ENCODE measurements around the gene DNMBP.
A peak's percentile ranks its signal among the peaks of the same experiment; 100 is the strongest.

DNMBP gene

DNA sequence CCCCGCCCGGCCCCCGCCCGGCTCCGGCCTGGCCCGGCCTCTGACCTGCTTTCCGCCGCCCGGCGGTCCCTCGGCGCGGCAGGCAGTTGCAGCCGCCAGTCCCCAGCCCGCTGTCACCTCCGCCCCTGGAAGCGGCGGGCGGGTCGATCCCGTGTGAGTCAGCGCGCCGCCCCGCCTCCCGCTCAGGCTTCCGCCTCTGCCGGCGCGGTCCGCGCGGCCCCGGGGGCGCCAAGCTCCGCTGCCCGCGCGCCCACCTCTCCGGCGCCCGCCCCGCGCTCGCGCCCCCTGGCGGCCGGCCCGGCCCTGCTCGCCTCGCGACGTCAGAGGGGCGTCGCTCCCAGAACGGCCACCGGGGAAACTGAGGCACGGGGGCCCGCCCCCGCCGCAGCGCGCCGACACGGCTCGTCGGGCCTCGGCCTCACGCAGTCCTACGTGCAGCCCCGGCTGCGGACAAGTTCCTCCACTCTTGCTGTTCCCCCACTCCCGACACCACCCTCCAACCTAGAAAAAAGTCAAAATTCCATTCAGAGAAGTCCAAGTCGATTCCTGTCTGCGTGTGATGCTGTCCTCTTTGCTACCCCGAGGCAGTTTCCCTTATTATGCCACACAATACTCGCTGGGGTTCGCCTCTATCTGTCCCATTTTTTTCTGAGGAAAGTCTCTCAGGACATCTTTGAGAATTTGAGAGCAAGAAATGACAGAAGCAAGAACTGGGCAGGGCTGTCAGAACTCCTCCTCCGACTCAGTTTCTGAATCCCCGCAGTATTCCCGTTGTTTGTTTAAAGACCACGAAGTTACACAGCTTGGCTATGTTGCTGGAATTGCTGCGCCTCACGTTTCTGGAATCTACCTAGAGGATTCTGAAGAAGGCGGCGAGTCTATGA, at the start of gene DNMBP:
DNMBP (minus strand) TSS at position 155 of the 884 bp plus-strand sequence. CDS start 37,823 bp downstream, outside the sequence.
- DNase-seq, result peak; percentile 31 to 79 (median 57)

GRCh38 chr10:100057948-100058347, 48.2 kb upstream of the DNMBP start:
- DNase-seq, result no peak

DNA sequence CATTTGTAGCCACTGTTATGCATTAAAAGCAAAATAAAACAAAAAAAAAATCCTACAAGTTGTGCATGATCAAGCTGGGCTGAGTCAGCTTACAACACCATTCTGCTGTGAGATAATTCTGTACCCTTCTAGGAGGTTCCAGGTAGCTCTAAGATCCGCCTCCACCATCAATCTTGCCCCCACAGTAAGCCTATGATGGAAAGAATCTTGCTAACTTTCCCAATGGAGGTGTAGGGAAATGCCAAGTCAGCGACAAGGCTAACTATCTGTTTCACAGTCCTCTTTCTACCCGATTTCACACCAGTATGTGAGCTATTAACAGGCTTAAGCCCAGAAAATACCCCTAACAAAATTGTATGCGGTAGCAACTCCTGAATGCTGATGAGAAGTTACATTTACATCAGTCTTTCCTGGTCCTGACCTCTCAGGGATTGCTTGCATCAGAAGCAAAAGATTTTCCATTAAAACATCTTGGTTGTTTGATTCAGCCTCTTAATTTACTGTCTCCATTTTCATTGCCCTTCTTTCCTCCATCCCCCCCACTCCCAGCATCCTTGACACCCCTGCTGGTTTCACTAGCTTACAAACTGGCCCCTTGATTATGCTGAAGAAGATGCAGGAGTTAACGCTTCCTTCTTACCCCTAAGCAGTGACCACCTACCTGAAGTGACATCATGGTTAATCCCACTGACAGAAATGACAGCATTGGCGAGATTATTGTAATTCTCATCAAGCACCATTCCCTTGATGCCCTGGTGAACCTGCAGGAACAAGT, 44.1 kb upstream of the DNMBP start:
- no peak for DNase-seq

GRCh38 chr10:100046021-100046486, 36.3 kb upstream of the DNMBP start:
- DNase-seq, result peak; percentile 73 to 85 (median 78)

DNA sequence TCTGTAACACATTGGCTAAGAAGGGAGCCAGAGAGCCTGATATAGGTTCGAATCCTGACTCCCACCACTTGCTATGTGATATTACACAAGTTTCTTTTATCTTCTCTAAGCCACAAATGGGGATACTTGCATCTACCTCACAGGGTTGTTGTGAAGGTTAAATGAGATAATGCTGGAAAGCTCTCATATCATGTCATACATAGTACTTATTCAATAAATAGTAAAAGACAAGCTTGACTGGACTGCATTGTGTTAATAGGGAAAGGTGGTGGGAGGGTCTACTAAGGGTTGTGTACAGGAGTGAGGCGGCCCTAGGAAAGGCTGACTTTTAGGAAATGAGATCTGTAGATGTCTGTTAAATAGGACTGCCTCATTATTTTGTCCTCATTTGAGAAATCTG, 35.8 kb upstream of the DNMBP start:
- DNase-seq, result no peak

DNA sequence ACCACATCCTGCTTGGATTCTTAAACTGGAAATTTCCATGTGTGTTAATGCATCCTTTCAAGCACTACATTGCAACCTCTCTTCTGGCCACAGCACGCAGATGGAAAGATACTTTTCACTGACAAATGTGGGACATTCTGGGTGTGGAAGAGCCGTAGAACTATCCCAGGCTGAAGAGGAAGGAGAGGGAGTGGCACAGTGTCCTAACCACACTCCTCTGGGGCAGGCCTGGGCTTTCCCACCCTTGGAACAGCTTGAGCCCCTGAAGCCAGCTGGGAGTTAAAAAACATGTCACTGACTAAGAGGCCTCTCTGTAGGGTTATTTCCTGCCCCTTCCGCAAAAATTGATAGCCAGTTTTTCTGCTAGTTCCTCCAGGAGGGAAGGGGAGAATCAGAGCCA, 34.0 kb upstream of the DNMBP start:
- DNase-seq, result no peak

DNA sequence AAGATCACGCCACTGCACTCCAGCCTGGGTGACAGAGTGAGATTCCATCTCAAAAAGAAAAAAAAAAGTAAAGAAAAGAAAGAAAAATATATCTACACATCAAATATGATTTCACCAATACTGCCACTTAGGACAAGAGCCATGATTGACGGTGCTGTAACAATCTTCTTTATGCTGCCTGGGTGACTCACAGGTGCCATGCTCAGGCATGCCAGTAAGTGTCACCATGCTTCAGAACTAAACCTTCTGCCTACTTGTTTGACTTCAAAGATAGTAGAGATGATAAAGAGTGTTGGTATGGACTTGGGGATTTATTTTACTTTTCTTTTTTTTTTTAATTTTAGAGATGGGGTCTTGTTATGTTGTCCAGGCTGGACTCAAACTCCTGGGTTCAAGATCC, 33.6 kb upstream of the DNMBP start:
- no peak for DNase-seq

DNA sequence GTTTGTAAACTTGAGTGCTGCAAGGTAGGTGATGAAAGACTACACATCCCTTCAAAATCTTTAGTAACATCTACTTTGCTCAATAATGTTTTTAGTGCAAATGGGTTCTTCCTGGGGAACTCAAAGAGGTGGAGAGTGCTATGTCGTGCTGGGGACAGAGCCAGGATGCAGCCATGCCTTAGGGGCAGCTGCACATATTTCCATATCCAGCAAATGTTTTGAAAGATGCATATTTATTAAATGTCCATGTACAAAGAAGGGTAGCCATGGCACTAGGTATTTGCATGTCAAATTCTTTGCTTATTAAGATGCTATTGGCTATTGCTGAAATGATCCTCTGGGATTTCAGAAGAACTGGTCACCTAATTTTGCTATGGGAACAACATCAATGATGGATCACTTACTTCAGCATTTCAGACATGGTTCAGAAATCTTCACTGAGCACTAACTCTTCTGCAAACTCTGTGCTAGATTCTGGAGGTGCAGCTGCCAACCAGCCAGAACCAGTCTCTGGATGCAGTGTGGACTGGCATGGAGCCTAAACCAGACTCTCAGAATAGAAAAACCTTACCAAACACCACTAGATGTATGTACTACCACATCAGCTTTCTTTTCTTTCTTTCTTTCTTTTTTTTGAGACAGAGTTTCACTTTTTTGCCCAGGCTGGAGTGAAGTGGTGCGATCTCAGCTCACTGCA, 31.7 kb upstream of the DNMBP start:
- DNase-seq, result no peak

- no peak for DNase-seq
These were observed 28.9 kb upstream of the DNMBP start for GRCh38 chr10:100038561-100039071.

DNA sequence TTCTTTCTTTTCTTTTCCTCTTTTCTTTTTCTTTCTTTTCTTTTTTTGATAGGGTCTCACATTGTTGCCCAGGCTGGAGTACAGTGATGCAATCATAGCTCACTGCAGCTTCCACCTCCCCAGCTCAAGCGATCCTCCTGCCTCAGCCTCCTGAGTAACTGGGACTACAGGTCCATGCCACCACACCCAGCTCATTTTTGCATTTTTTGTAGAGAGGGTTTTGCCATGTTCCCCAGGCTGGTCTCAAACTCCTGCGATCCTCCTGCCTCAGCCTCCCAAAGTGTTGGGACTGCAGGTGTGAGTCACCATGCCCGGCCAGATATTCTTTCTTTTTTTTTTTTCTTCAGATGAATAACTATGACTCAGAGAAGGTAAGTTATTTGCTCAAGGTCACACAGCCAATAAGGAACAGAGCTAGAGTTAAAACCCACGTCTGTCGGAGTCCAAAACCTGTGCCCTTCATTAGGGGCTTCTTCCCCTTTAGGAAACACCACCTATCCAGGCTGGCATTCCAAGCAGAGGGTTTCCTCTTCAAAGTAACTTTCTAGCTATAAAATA, 28.1 kb upstream of the DNMBP start:
- DNase-seq, result no peak

DNA sequence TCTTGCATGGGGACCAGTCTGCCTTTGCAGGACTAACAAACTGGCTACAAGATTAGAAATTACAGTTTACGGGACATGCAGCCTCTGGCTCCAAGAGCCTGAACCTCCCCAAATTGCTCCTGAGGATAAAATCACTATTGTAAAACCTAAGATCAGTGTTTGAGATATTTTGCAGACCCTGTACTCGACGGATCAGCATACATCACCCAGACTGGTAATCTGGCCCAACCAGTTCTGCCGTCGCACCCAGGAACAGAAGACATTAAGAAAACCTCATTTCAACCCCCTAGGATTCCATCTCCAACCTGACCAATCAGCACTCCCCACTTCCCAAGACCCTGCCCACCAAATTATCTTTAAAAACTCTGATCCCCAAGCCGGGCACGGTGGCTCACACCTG, 27.1 kb upstream of the DNMBP start:
- no peak for DNase-seq

DNA sequence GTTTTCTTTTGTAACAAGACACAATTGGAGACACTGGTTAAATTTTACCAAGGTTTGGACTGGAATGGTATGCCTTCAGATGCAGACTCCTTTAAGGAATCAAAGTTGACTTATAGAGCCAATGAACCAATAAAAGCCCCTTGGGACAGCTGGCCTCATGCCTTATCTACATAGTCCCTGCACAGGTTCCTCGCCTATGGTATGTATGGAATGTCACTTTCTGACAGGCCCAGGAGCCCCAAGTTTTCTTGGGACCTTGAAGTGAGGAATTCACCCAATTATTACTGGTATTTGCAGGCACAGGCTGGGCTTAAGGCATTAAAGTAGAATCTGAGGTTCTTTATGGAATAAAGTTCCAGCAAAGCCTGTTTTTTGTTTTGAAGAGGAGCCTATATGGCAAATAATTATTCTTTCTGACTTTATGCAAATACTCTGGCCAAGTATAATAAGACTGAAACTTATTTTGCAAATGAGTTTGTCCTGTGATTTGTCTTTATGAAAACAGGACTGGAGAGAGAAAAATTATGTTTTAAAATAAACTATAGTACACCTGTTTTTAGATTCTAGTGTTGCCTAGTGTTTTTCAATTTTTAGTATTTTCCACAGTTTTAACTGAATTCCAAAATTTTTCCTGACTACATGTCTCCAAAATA, 24.1 kb upstream of the DNMBP start:
- DNase-seq, result no peak

- no peak for DNase-seq
These were observed 17.7 kb upstream of the DNMBP start for GRCh38 chr10:100027416-100027815.

GRCh38 chr10:100025576-100025975, 15.8 kb upstream of the DNMBP start:
- no peak for DNase-seq

DNA sequence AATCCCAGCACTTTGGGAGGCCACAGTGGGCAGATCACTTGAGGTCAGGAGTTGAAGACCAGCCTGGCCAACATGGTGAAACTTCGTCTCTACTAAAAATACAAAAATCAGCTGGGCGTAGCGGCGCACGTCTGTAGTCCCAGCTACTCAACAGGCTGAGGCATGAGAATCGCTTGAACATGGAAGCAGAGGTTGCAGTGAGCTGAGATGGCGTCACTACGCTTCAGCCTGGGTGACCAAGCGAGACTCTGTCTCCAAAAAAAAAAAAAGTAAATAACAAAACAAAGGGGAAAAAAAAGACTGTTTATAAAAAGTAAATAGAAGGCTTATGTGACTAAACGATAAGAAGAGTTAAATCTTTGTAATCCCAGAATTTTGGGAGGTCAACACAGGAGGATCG, 15.0 kb upstream of the DNMBP start:
- no peak for DNase-seq

DNA sequence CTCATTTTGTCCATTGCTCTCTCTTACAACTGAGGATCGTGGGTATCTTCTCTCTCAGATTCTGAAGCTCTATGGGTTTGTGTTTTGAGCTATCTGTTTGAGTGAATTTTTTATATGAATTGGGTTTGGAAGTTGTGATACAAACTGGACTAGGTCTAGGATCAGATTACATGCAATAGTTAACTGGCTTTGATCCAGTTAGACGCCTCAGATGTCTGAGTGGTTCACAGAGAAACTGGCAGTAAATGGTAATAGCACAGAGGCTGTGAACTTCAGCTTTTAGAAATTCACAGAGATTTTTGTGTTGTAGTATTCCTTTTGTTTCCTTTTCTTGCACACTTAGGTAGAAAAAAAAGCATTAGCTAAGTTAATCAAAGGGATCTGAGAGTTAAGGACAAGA, 12.7 kb upstream of the DNMBP start:
- no peak for DNase-seq

- no peak for DNase-seq
These were observed 11.6 kb upstream of the DNMBP start for GRCh38 chr10:100021322-100021721.

DNA sequence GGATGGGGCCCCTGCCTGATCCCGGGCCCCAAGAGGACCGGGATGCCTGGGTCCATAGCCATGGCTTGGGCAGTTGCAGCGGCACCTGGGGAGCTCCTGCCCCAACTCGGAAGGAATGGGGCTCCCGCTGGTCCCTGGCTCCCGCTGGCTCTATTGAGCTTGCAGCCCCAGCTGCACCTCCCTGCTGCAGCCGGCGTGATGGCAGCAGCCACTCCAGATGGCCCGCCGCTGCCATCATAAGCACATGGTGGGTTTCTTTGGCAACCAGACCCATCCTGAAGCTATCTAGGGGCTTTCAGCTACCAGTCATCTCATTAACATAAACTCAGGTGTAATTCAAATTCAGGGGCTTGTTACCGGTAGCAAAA, 11.1 kb upstream of the DNMBP start:
- DNase-seq, result no peak

- no peak for DNase-seq
These were observed 10.6 kb upstream of the DNMBP start for GRCh38 chr10:100020142-100020885.

- no peak for DNase-seq
These were observed 10.0 kb upstream of the DNMBP start for GRCh38 chr10:100019787-100020141.

DNA sequence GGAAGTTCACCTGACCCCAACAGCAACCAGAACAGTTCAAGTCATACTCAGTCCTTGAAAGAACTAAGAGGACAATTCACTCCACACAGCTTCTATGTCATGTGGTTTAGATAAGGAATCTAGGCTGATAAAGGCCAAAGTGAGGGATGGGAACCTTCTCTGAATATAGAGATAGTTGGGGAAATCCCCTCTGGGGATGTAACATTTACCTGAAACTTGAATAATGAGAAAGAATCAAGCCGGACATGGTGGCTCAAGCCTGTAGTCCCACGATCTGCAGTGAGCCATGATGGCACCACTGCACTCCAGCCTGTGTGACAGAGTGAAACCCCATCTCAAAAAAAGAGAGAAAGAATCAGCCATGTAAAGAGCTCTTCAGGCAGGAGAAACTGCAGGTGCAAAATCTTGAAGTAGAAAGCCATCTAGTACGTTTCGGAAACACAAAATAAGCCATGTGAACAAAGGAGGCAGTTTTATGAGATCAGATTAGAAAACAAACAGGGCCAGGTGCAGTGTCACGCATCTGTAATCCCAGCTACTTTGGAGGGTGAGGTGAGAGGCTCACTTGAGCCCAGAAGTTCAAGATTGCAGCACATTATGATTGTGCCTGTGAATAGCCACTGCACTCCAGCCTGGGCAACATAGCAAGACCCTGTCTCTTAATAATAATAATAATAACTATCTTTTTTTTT, 4.5 kb upstream of the DNMBP start:
- DNase-seq, result no peak

Data from activated naive CD4-positive, alpha-beta T cell (primary cell).